Neural cell (in vitro differentiated cells): Measurements from ENCODE around the gene RPS2.

ENCODE experiments used
- CTCF ChIP-seq: fragments of 450-650 bp; IDR thresholded peaks from 2 replicates; pipeline ENCODE4 v1.5.1; 2014; ENCODE audit warnings: antibody characterized with exemption, mild to moderate bottlenecking, moderate library complexity; ENCODE audit not compliant: poor library complexity, severe bottlenecking
- EZH2 ChIP-seq: fragments of 200-600, 300-800 bp; shearing (Covaris generic), sonication (generic); IDR thresholded peaks from 2 replicates; pipeline ENCODE4 v1.6.1; 2014; ENCODE audit warnings: antibody characterized with exemption, low read length, borderline replicate concordance, mild to moderate bottlenecking; ENCODE audit not compliant: insufficient read depth, poor library complexity, severe bottlenecking
- REST ChIP-seq: IDR thresholded peaks from 2 replicates; pipeline ENCODE4 v1.6.1; 2012; ENCODE audit warnings: borderline replicate concordance

GRCh38 chr16:1974157-1975070 lies 9.8 kb upstream of the RPS2 start:
- TF ChIP-seq EZH2: no peak
- no peak for TF ChIP-seq CTCF
- TF ChIP-seq REST: no peak
